GM10266 (cell line): ENCODE data around the gene RAD52.

ENCODE experiments used
- DNase-seq: peaks from one replicate; pipeline ENCODE4 v3.0.0; 2012; ENCODE audit errors: extremely low spot score
- CTCF ChIP-seq: IDR thresholded peaks from 2 replicates; pipeline ENCODE4 v1.5.1; 2012; ENCODE audit warnings: mild to moderate bottlenecking, low read depth; ENCODE audit not compliant: control insufficient read depth, insufficient read depth; ENCODE audit errors: missing control alignments

Gene RAD52

GRCh38 chr12:884746-885414, 64.6 kb downstream of the RAD52 start:
- no peak for TF ChIP-seq CTCF
- DNase-seq: no peak

GRCh38 chr12:880656-881055, 68.8 kb downstream of the RAD52 start:
- DNase-seq: no peak
- no peak for TF ChIP-seq CTCF

- DNase-seq: no peak
- TF ChIP-seq CTCF: no peak
These were observed 69.9 kb downstream of the RAD52 start for GRCh38 chr12:879641-880040.

GRCh38 chr12:873954-874353, 75.5 kb downstream of the RAD52 start:
- TF ChIP-seq CTCF: no peak
- no peak for DNase-seq

GRCh38 chr12:870378-870777, 79.1 kb downstream of the RAD52 start:
- DNase-seq: no peak
- no peak for TF ChIP-seq CTCF

- DNase-seq: no peak
These were observed 80.8 kb downstream of the RAD52 start for GRCh38 chr12:868722-869121.

More at GRCh38 chr12:868722-869121, 80.8 kb downstream of the RAD52 start:
- no peak for TF ChIP-seq CTCF
